ENCODE data around the gene GNB1L.

The GNB1L gene

GRCh38 chr22:19875531-19876313, 21.0 kb upstream of the GNB1L start:
- no peak for DNase-seq

GRCh38 chr22:19875061-19875530, 20.4 kb upstream of the GNB1L start:
- DNase-seq: no peak

GRCh38 chr22:19874307-19875060, 19.8 kb upstream of the GNB1L start:
- DNase-seq: no peak

GRCh38 chr22:19873960-19874306, 19.3 kb upstream of the GNB1L start:
- DNase-seq: no peak

- DNase-seq: no peak
Observed at GRCh38 chr22:19873138-19873959, 18.7 kb upstream of the GNB1L start.

- DNase-seq: no peak
Observed at GRCh38 chr22:19872779-19873137, 18.1 kb upstream of the GNB1L start.

GRCh38 chr22:19871845-19872778, 17.4 kb upstream of the GNB1L start:
- DNase-seq: no peak

- no peak for DNase-seq
Observed at GRCh38 chr22:19871023-19871844, 16.6 kb upstream of the GNB1L start.

GRCh38 chr22:19870153-19871022, 15.7 kb upstream of the GNB1L start:
- no peak for DNase-seq

- DNase-seq: no peak
Observed at GRCh38 chr22:19869497-19870152, 15.0 kb upstream of the GNB1L start.

GRCh38 chr22:19868773-19869471, 14.2 kb upstream of the GNB1L start:
- no peak for DNase-seq

GRCh38 chr22:19868333-19868732, 13.7 kb upstream of the GNB1L start:
- no peak for DNase-seq

- no peak for DNase-seq
Observed at GRCh38 chr22:19867617-19868016, 12.9 kb upstream of the GNB1L start.

GRCh38 chr22:19866665-19867009, 12.0 kb upstream of the GNB1L start:
- DNase-seq: no peak

GRCh38 chr22:19865141-19865829, 10.6 kb upstream of the GNB1L start:
- peak; percentile 72 to 79 (median 78) for DNase-seq

GRCh38 chr22:19864538-19865106, 9.9 kb upstream of the GNB1L start:
- DNase-seq: no peak

- no peak for DNase-seq
Observed at GRCh38 chr22:19863571-19863970, 8.9 kb upstream of the GNB1L start.

- no peak for DNase-seq
Observed at GRCh38 chr22:19862619-19863246, 8.1 kb upstream of the GNB1L start.

Measured in suppressor macrophage treated with lipopolysaccharide for 1 hour (primary cell).